IMR-90 (cell line): ENCODE measurements around the gene AKR1D1.

Experiments used
- BHLHE40 ChIP-seq: fragments of 150-350 bp; IDR thresholded peaks from 2 replicates; pipeline ENCODE4 v1.6.1; 2016; ENCODE audit warnings: mild to moderate bottlenecking, low read depth, low read length
- CEBPB ChIP-seq: IDR thresholded peaks from 2 replicates; pipeline ENCODE4 v1.6.1; 2012; ENCODE audit warnings: low read depth, low read length, improper control_type of control experiment
- CTCF ChIP-seq: conservative IDR thresholded peaks from 2 replicates; pipeline ENCODE4 v1.5.1; 2012; ENCODE audit warnings: mild to moderate bottlenecking, low read depth, low read length, improper control_type of control experiment
- ELK1 ChIP-seq: fragments of 150-350 bp; IDR thresholded peaks from 2 replicates; pipeline ENCODE4 v1.6.1; 2016; ENCODE audit warnings: low read depth, mild to moderate bottlenecking, low read length, moderate library complexity, borderline replicate concordance
- MAZ ChIP-seq: IDR thresholded peaks from 2 replicates; pipeline ENCODE4 v1.6.1; 2012; ENCODE audit warnings: low read depth, mild to moderate bottlenecking, low read length, improper control_type of control experiment, moderate library complexity, borderline replicate concordance
- MXI1 ChIP-seq: IDR thresholded peaks from 2 replicates; pipeline ENCODE4 v1.6.1; 2012; ENCODE audit warnings: low read depth, mild to moderate bottlenecking, low read length, moderate library complexity, borderline replicate concordance
- NFE2L2 ChIP-seq: fragments of 150-350 bp; IDR thresholded peaks from 2 replicates; pipeline ENCODE4 v1.6.1; 2016; ENCODE audit warnings: low read depth, mild to moderate bottlenecking, low read length
- POLR2A ChIP-seq: IDR thresholded peaks from 2 replicates; pipeline ENCODE4 v1.6.1; 2012; ENCODE audit warnings: mild to moderate bottlenecking, low read depth, low read length
- RFX5 ChIP-seq: IDR thresholded peaks from 2 replicates; pipeline ENCODE4 v1.8.0; 2012; ENCODE audit warnings: low read depth, mild to moderate bottlenecking, low read length, moderate library complexity
- SMC3 ChIP-seq: fragments of 150-350 bp; IDR thresholded peaks from 2 replicates; pipeline ENCODE4 v1.6.1; 2016; ENCODE audit warnings: low read depth, mild to moderate bottlenecking, antibody characterized with exemption, low read length, moderate library complexity
- USF2 ChIP-seq: fragments of 150-350 bp; IDR thresholded peaks from 2 replicates; pipeline ENCODE4 v1.6.1; 2017; ENCODE audit warnings: mild to moderate bottlenecking, antibody characterized with exemption, low read length, low read depth

- TF ChIP-seq CTCF, result no peak
- TF ChIP-seq MXI1, result no peak
- no peak for TF ChIP-seq POLR2A
- TF ChIP-seq ELK1, result no peak
- TF ChIP-seq RFX5, result no peak
- TF ChIP-seq CEBPB, result no peak
- TF ChIP-seq USF2, result no peak
- no peak for TF ChIP-seq BHLHE40
- TF ChIP-seq SMC3, result no peak
- TF ChIP-seq NFE2L2, result no peak
- no peak for TF ChIP-seq MAZ
These were observed 16.3 kb downstream of the AKR1D1 start for GRCh38 chr7:138092486-138093028.
